ENCODE results near the gene DNHD1. TPM values are rescaled to one million over a fixed set of nuclear protein-coding genes. Genes with fewer than 3 reads are reported as not detected.

DNHD1 gene
- total and polyA plus RNA-seq, 5 donors, result 5.4 to 10.9 (median 7.0) TPM

DNA sequence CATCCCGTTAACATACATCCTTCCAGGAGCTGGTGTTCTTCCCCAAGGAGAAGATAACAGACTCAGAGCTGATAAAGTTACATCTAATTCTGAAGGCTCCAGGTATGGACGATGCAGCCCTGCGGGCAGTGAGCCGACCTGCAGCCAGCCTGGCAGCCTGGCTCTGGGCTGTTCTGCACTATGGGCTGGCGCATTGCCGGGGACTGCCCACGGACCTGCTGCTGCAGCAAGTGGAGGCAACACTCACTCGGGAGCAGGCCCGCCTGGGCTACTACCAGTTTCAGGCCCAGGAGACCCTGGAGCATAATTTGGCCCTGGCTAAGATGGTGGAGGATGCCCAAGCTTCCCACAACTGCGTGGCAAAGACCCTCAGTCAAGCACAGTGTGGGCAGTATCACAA, 66.6 kb downstream of the DNHD1 start:
- H3K27me3 ChIP-seq (ENCODE audit: control insufficient read depth, insufficient read depth), result no peaks in the 10 kb centered on the region
- intact Hi-C loops (cut with DNase I), result no loop called here
- no peaks in the 10 kb centered on the region for H3K9me3 ChIP-seq (ENCODE audit: control insufficient read depth, low read length)
- peaks cover 5% of the 10 kb centered on the region for H3K4me1 ChIP-seq (ENCODE audit: control insufficient read depth, insufficient read depth, low read length)
- 89% methylated on average over 10 of the region's 10 CpGs for WGBS
- no peak for DNase-seq
- H3K4me3 ChIP-seq (ENCODE audit: low read length), result no peak overlapping the region
- H3K27ac ChIP-seq (ENCODE audit: low read length), result no peak overlapping the region
- ATAC-seq, result no peak

DNA sequence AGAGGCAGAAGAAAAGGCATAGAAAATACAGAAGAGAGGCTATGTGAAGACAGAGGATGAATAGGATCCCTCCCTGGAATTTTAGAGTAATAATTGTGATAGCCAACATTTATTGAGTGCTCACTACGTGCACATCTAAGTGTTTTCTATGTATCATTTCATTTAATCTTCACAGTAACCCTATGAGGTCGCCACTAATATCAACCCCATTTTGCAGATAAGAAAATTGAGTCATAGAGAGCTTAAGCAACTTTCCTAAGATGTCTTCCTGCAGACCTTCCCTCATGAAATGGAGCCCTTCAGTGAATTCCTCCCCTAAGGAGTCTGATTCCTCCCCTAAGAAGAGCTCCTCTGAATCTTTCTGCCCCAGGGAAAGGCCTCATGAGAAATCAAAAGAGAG, 68.2 kb downstream of the DNHD1 start:
- H3K4me1 ChIP-seq (ENCODE audit: control insufficient read depth, insufficient read depth, low read length), result peaks cover 5% of the 10 kb centered on the region
- DNase-seq, result no peak
- no peaks in the 10 kb centered on the region for H3K27me3 ChIP-seq (ENCODE audit: control insufficient read depth, insufficient read depth)
- no peak overlapping the region for H3K4me3 ChIP-seq (ENCODE audit: low read length)
- no peak for ATAC-seq
- intact Hi-C loops (cut with DNase I), result no loop called here
- no peaks in the 10 kb centered on the region for H3K9me3 ChIP-seq (ENCODE audit: control insufficient read depth, low read length)
- WGBS, result 93% methylated on average over 2 of the region's 2 CpGs
- no peak overlapping the region for H3K27ac ChIP-seq (ENCODE audit: low read length)

DNA sequence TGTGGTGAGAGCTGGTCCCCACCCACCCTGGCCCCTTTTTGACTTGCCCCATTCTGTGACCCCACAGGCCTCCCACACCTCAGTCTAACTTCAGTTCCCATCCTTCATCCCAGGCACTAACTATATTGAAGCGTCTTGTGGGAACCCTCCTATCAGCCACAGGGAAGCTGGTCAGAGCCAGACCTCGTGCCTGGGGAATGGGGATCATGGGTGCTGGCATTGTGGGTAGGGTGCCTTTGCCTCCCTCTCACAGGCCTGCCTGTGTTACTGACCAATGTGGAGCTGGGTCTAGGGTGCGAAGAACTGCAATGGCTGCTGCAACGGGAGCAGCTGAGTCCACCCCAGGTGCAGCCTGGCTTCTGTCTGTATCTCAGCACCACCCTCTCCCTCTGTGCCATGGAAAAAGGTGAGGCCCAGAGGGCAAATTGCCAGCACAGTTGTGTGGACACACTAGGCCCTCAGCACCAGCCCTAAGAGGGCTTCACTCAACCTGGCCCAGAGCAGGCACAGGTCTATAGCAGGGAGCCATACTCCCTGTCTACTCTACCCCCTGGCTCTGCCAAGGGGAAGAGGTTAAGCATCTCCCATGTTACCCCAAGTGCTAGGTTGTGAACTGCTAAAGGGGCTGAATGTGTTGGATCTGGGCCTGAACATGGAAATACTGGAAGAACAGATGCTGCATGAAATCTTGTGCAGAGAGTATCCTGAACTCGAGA, 69.1 kb downstream of the DNHD1 start:
- DNase-seq (no peak), ATAC-seq (no peak)
- intact Hi-C loops (cut with DNase I), result no loop called here
- Histone ChIP-seq H3K27ac (ENCODE audit: low read length) (no peak overlapping the region), H3K4me3 (ENCODE audit: low read length) (no peak overlapping the region), H3K9me3 (ENCODE audit: control insufficient read depth, low read length) (no peaks in the 10 kb centered on the region), H3K4me1 (ENCODE audit: control insufficient read depth, insufficient read depth, low read length) (peaks cover 5% of the 10 kb centered on the region), H3K27me3 (ENCODE audit: control insufficient read depth, insufficient read depth) (no peaks in the 10 kb centered on the region)
- 92% methylated on average over 5 of the region's 5 CpGs for WGBS

DNA sequence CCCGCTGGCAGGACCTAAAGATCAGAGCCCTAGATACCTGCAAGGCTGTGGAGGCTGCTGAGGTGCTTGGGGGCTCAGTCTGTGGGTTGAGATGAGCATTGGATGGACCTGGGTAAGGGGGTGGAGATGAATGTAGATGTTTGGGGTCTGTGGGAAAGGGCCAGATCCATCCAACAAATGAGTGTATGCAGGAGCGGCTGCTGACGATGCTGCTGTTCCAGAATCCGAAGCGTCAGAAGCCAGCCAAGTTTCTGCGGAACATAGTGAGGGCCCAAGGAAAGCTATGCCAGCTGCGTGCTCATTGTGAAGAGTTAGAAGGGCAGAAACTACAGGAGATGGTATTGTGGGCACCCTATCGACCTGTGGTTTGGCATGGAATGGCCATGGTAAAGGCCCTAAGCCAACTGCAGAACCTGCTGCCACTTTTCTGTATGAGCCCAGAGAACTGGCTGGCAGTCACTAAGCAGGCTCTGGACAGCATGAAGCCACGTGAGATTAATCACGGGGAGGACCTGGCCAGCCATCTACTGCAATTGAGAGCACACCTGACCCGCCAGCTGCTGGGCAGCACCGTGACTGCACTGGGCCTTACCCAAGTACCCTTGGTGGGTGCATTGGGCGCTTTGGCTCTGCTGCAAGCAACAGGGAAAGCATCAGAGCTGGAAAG, 69.8 kb downstream of the DNHD1 start:
- Histone ChIP-seq H3K4me1 (ENCODE audit: control insufficient read depth, insufficient read depth, low read length) (peaks cover 5% of the 10 kb centered on the region), H3K27ac (ENCODE audit: low read length) (no peak overlapping the region), H3K27me3 (ENCODE audit: control insufficient read depth, insufficient read depth) (no peaks in the 10 kb centered on the region), H3K4me3 (ENCODE audit: low read length) (no peak overlapping the region), H3K9me3 (ENCODE audit: control insufficient read depth, low read length) (no peaks in the 10 kb centered on the region)
- intact Hi-C loops (cut with DNase I), result no loop called here
- no peak for DNase-seq
- 86% methylated on average over 13 of the region's 13 CpGs for WGBS
- ATAC-seq, result no peak

DNA sequence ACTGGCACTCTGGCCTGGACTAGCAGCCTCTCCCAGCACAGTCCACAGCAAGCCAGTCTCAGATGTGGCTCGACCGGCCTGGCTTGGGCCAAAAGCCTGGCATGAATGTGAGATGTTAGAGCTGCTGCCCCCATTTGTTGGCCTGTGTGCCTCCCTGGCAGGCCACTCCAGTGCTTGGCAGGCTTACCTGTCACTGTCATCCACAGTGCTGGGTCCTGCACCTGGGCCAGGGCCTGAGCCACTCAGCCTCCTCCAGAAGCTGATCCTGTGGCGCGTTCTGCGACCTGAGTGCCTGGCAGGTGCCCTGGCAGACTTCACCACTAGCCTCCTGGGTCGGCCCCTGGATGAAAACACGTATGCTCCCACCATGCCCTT, 70.3 kb downstream of the DNHD1 start:
- H3K4me1 ChIP-seq (ENCODE audit: control insufficient read depth, insufficient read depth, low read length), result peaks cover 5% of the 10 kb centered on the region
- ATAC-seq (no peak), DNase-seq (no peak)
- no peak overlapping the region for H3K27ac ChIP-seq (ENCODE audit: low read length)
- H3K4me3 ChIP-seq (ENCODE audit: low read length), result no peak overlapping the region
- H3K9me3 ChIP-seq (ENCODE audit: control insufficient read depth, low read length), result no peaks in the 10 kb centered on the region
- H3K27me3 ChIP-seq (ENCODE audit: control insufficient read depth, insufficient read depth), result no peaks in the 10 kb centered on the region
- WGBS, result 90% methylated on average over 7 of the region's 7 CpGs
- intact Hi-C loops (cut with DNase I), result no loop called here

DNA sequence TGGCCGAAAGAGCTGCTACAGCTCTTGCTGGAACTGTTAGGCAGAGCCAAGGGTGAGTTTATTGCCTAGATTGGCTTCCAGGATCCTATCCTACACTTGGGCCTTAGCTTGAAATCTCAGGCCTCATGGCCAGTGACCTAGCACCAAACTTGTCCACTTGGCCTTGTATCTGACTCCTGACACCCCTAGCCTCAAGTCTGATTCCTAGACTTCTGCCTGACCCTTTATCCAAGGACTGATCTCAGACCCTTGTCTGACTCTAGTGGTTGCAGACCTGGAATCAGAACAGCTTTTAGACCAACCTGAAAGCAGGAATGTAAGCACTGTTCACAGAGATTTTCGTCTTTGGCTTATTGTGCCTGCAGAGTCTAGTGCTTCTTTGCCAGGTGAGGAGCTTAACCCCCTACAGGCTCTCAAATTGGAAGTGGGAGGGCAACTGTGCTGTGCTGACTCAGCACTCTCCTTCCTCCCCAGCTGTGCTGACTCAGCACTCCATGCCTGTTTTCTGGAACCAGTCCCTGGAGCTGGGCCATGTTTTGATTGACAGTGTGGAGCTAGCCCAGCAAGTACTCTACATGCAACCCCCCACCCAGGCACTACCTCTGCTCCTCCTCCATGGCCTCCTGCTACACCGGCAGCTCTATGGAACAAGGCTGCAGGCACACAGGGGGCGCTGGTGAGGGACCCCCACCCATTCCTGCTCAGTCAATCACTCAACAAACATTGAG, 71.3 kb downstream of the DNHD1 start:
- DNase-seq (peak; percentile 42 to 77 (median 76)), ATAC-seq (peak; percentile 25 to 40)
- Histone ChIP-seq H3K9me3 (ENCODE audit: control insufficient read depth, low read length) (no peaks in the 10 kb centered on the region), H3K4me3 (ENCODE audit: low read length) (no peak overlapping the region), H3K27ac (ENCODE audit: low read length) (no peak overlapping the region), H3K27me3 (ENCODE audit: control insufficient read depth, insufficient read depth) (no peaks in the 10 kb centered on the region), H3K4me1 (ENCODE audit: control insufficient read depth, insufficient read depth, low read length) (peaks cover 5% of the 10 kb centered on the region)
- intact Hi-C loops (cut with DNase I), result no loop called here
- WGBS, result 68% methylated on average over 4 of the region's 4 CpGs

DNA sequence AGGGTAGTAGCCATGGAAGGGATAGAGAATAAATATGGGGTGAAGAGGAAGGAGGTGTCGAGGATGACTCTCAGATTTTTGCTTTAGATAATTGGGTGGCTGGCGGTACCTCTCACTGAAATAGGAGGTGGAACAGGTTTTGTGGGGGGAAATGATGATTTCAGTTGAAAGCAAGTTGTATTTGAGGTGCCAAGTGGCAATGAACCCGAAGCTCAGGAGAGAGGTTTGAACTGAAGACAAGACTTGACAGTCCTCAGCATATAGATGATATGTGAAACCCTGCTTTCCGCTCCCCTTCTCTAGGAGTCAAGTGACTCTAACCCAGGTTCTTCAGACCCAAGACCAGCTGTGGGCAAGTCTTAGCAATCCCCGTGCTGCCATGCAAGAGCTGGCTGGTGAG, 72.6 kb downstream of the DNHD1 start:
- ATAC-seq, result no peak
- Histone ChIP-seq H3K27ac (ENCODE audit: low read length) (no peak overlapping the region), H3K4me3 (ENCODE audit: low read length) (no peak overlapping the region), H3K4me1 (ENCODE audit: control insufficient read depth, insufficient read depth, low read length) (peaks cover 5% of the 10 kb centered on the region), H3K9me3 (ENCODE audit: control insufficient read depth, low read length) (no peaks in the 10 kb centered on the region), H3K27me3 (ENCODE audit: control insufficient read depth, insufficient read depth) (no peaks in the 10 kb centered on the region)
- intact Hi-C loops (cut with DNase I), result no loop called here
- no peak for DNase-seq
- 89% methylated on average over 5 of the region's 5 CpGs for WGBS

DNA sequence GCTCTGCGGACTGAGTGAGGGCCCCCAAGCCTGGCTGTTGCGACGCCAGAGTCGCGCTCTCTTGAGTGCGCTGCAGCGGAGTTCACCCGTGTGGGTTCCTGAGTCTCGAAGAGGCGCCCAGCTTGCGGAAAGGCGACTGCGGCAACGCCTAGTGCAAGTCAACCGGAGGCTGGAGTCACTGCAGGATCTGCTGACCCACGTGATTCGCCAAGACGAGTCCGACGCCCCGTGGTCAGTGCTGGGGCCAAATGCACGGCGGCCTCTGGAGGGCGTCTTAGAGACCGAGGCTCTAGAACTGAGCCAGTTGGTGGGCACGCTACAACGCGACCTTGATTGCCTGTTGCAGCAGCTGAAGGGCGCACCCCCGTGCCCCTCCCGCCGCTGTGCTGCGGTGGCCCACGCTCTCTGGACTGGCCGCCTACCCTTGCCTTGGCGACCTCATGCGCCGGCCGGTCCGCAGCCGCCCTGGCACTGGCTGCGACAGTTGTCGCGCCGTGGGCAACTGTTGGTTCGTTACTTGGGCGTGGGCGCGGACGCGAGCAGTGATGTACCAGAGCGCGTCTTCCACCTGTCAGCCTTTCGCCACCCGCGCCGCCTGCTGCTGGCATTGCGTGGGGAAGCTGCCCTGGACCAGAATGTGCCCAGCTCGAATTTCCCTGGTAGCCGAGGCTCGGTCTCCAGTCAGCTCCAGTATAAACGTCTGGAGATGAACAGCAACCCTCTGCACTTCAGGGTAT, 73.8 kb downstream of the DNHD1 start:
- DNase-seq, result peak in 2 of 3 donors; percentile 69 to 74
- H3K27me3 ChIP-seq (ENCODE audit: control insufficient read depth, insufficient read depth), result no peaks in the 10 kb centered on the region
- intact Hi-C loops (cut with DNase I), result no loop called here
- peak; percentile 13 to 56 for ATAC-seq
- H3K4me1 ChIP-seq (ENCODE audit: control insufficient read depth, insufficient read depth, low read length), result peaks cover 5% of the 10 kb centered on the region
- H3K4me3 ChIP-seq (ENCODE audit: low read length), result no peak overlapping the region
- H3K9me3 ChIP-seq (ENCODE audit: control insufficient read depth, low read length), result no peaks in the 10 kb centered on the region
- no peak overlapping the region for H3K27ac ChIP-seq (ENCODE audit: low read length)
- 76% methylated on average over 62 of the region's 62 CpGs for WGBS

DNA sequence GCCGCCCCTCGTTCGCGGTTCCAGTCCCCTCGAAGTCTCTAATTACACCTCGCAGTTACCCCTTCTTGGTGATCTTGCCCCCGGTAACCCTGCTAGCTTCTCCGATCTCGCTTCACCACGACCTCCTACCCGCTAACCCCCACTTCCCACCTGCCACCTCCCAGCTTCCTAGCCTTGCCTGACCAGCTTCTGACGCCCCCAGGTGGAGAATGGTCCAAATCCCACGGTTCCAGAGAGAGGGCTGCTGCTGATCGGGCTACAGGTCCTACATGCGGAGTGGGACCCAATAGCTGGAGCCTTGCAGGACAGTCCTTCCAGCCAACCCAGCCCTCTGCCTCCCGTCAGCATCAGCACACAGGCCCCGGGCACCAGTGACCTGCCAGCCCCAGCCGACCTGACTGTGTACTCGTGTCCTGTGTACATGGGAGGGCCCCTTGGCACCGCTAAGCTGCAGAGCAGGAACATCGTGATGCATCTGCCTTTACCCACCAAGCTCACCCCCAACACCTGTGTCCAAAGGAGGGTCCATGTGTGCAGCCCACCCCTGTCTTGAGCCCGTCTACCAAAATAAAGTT, 74.4 kb downstream of the DNHD1 start:
- H3K27ac ChIP-seq (ENCODE audit: low read length), result no peak overlapping the region
- no peaks in the 10 kb centered on the region for H3K9me3 ChIP-seq (ENCODE audit: control insufficient read depth, low read length)
- intact Hi-C loops (cut with DNase I), result no loop called here
- ATAC-seq (no peak), DNase-seq (no peak)
- WGBS, result 78% methylated on average over 22 of the region's 22 CpGs
- H3K4me1 ChIP-seq (ENCODE audit: control insufficient read depth, insufficient read depth, low read length), result peaks cover 5% of the 10 kb centered on the region
- H3K27me3 ChIP-seq (ENCODE audit: control insufficient read depth, insufficient read depth), result no peaks in the 10 kb centered on the region
- H3K4me3 ChIP-seq (ENCODE audit: low read length), result no peak overlapping the region

DNA sequence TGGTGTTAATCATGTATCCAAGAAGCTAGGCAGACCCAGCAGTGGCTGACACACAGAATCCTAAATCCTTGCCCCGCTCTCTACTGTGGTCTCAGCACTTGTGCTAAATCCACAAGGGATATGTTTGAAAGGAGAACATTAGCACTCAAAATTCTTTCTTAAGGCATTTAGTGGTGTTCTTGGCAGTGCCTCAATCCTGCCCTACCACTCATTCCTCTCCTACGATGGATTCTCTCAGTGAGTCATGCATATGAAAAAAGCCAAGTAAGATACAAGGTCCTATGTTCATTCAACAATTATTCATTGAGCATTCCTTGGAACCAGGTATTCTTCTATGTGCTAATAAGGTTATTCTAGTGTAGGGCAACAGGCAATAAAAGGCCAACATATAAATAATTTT, 75.1 kb downstream of the DNHD1 start:
- no peak for DNase-seq
- 68% methylated on average over 2 of the region's 2 CpGs for WGBS
- intact Hi-C loops (cut with DNase I), result no loop called here
- H3K4me3 ChIP-seq (ENCODE audit: low read length), result no peak overlapping the region
- H3K27ac ChIP-seq (ENCODE audit: low read length), result no peak overlapping the region
- no peak for ATAC-seq
- no peaks in the 10 kb centered on the region for H3K27me3 ChIP-seq (ENCODE audit: control insufficient read depth, insufficient read depth)
- H3K4me1 ChIP-seq (ENCODE audit: control insufficient read depth, insufficient read depth, low read length), result peaks cover 10% of the 10 kb centered on the region
- no peaks in the 10 kb centered on the region for H3K9me3 ChIP-seq (ENCODE audit: control insufficient read depth, low read length)
